Stimulated activated CD8-positive, alpha-beta memory T cell treated with anti-CD3 and anti-CD28 coated beads, Interleukin-12 subunit alpha, Interleukin-12 subunit beta, amount 100 ng/mL, for 4 hours (primary cell): ENCODE results near the gene RPA4.
"Not testable (repeated sequence)": the region's sequence is repeated elsewhere in the genome, so short reads cannot be mapped to it uniquely, and the experiment has no call there.

Source experiments
- DNase-seq: peaks from one replicate; pipeline ENCODE4 v3.0.0-alpha.2; 2020; ENCODE audit warnings: low read depth

Gene RPA4

GRCh38 chrX:96883608-96884007 is at the start of gene RPA4:
RPA4 (plus strand) TSS chrX:96883908; CDS start chrX:96884311, 403 bp downstream.
- DNase-seq: no peak

- no peak for DNase-seq
Observed at GRCh38 chrX:96834137-96834536, 49.6 kb upstream of the RPA4 start.

GRCh38 chrX:96835660-96836289 is 47.9 kb upstream of the RPA4 start:
- DNase-seq: no peak

GRCh38 chrX:96837808-96838207 is 45.9 kb upstream of the RPA4 start:
- DNase-seq: no peak

GRCh38 chrX:96838537-96838936 is 45.2 kb upstream of the RPA4 start:
- no peak for DNase-seq

- no peak for DNase-seq
Observed at GRCh38 chrX:96841325-96841724, 42.4 kb upstream of the RPA4 start.

- DNase-seq: not testable (repeated sequence)
Observed at GRCh38 chrX:96841866-96842265, 41.8 kb upstream of the RPA4 start.

GRCh38 chrX:96843566-96843965 is 40.1 kb upstream of the RPA4 start:
- DNase-seq: no peak

GRCh38 chrX:96846841-96847240 is 36.9 kb upstream of the RPA4 start:
- no peak for DNase-seq

GRCh38 chrX:96859422-96859821 is 24.3 kb upstream of the RPA4 start:
- DNase-seq: not testable (repeated sequence)

GRCh38 chrX:96861218-96861617 is 22.5 kb upstream of the RPA4 start:
- DNase-seq: no peak

GRCh38 chrX:96861661-96862060 is 22.0 kb upstream of the RPA4 start:
- no peak for DNase-seq

- DNase-seq: no peak
Observed at GRCh38 chrX:96884027-96884426, 319 bp downstream of the RPA4 start.

GRCh38 chrX:96889726-96890125 is 6.0 kb downstream of the RPA4 start:
- no peak for DNase-seq

- DNase-seq: no peak
Observed at GRCh38 chrX:96906741-96907140, 23.0 kb downstream of the RPA4 start.

- no peak for DNase-seq
Observed at GRCh38 chrX:96907516-96908272, 24.0 kb downstream of the RPA4 start.

- no peak for DNase-seq
Observed at GRCh38 chrX:96909291-96909690, 25.6 kb downstream of the RPA4 start.

- DNase-seq: no peak
Observed at GRCh38 chrX:96918864-96919263, 35.2 kb downstream of the RPA4 start.

GRCh38 chrX:96919672-96920071 is 36.0 kb downstream of the RPA4 start:
- no peak for DNase-seq

- DNase-seq: no peak
Observed at GRCh38 chrX:96924581-96924980, 40.9 kb downstream of the RPA4 start.

- DNase-seq: no peak
Observed at GRCh38 chrX:96929036-96929435, 45.3 kb downstream of the RPA4 start.
